OCI-LY1 (cell line): ENCODE results near the gene MARVELD2.

Experiments used
- H2AFZ ChIP-seq: fragments of 200-600 bp; sonication (generic), shearing (Covaris generic); 2 replicates; pipeline ENCODE4 v1.6.0; 2014; ENCODE audit warnings: antibody characterized with exemption, mild to moderate bottlenecking, low read length
- H3F3A ChIP-seq: fragments of 200-600 bp; sonication (generic), shearing (Covaris generic); 2 replicates; pipeline ENCODE4 v1.6.0; 2014; ENCODE audit warnings: mild to moderate bottlenecking, antibody characterized with exemption, low read length, moderate library complexity; ENCODE audit not compliant: insufficient read depth
- H3K27ac ChIP-seq: fragments of 200-600 bp; sonication (generic); 2 replicates; pipeline ENCODE4 v1.5.1; 2014; ENCODE audit warnings: low read length, mixed run types, mild to moderate bottlenecking, low read depth; ENCODE audit not compliant: poor library complexity, severe bottlenecking
- H3K27me3 ChIP-seq: fragments of 200-600 bp; sonication (generic); 2 replicates; pipeline ENCODE4 v1.6.0; 2014; ENCODE audit warnings: antibody characterized with exemption, mild to moderate bottlenecking, low read length, moderate library complexity; ENCODE audit not compliant: insufficient read depth
- H3K36me3 ChIP-seq: fragments of 200-600 bp; sonication (generic); 2 replicates; pipeline ENCODE4 v1.6.1; 2014; ENCODE audit warnings: mild to moderate bottlenecking, antibody characterized with exemption, low read length, moderate library complexity, mixed read lengths; ENCODE audit not compliant: insufficient read depth
- H3K4me1 ChIP-seq: fragments of 200-600 bp; sonication (generic); 2 replicates; pipeline ENCODE4 v1.5.1; 2014; ENCODE audit warnings: mild to moderate bottlenecking, low read length, moderate library complexity; ENCODE audit not compliant: insufficient read depth, severe bottlenecking
- H3K4me2 ChIP-seq: fragments of 200-600 bp; sonication (generic), shearing (Covaris generic); 2 replicates; pipeline ENCODE4 v1.6.1; 2014; ENCODE audit warnings: low read length
- H3K4me3 ChIP-seq: fragments of 200-600 bp; sonication (generic); 2 replicates; pipeline ENCODE4 v1.5.1; 2014; ENCODE audit warnings: low read length, low read depth, mild to moderate bottlenecking, mixed read lengths; ENCODE audit not compliant: poor library complexity, severe bottlenecking
- H3K79me2 ChIP-seq: fragments of 200-600 bp; shearing (Covaris generic); 2 replicates; pipeline ENCODE4 v1.6.1; 2016; ENCODE audit warnings: mixed run types, low read length, mixed read lengths; ENCODE audit not compliant: insufficient read depth
- H3K9ac ChIP-seq: fragments of 200-600 bp; sonication (generic), shearing (Covaris generic); 2 replicates; pipeline ENCODE4 v1.6.1; 2014; ENCODE audit warnings: mild to moderate bottlenecking, low read length, mixed read lengths
- H3K9me2 ChIP-seq: fragments of 200-600 bp; sonication (generic), shearing (Covaris generic); 2 replicates; pipeline ENCODE4 v1.6.1; 2014; ENCODE audit warnings: low read depth, mild to moderate bottlenecking, low read length, mixed read lengths
- H3K9me3 ChIP-seq: fragments of 200-600 bp; shearing (Covaris generic); 2 replicates; pipeline ENCODE4 v1.6.1; 2014; ENCODE audit warnings: low read length, mixed read lengths
- H4K20me1 ChIP-seq: fragments of 200-600 bp; sonication (generic), shearing (Covaris generic); 2 replicates; pipeline ENCODE4 v1.6.0; 2016; ENCODE audit warnings: mild to moderate bottlenecking, low read length; ENCODE audit not compliant: insufficient read depth
- EZH2 ChIP-seq: fragments of 200-600 bp; sonication (generic), shearing (Covaris generic); IDR thresholded peaks from 2 replicates; pipeline ENCODE4 v1.8.0; 2017; ENCODE audit warnings: borderline replicate concordance, mixed run types, mild to moderate bottlenecking, antibody characterized with exemption, low read length, moderate library complexity, mixed read lengths
- TF ChIP-seq, protein P1 (sequence below): fragments of 200-600 bp; sonication (generic), shearing (Covaris generic); IDR thresholded peaks from 2 replicates; pipeline ENCODE4 v1.5.1; 2017; ENCODE audit warnings: mild to moderate bottlenecking, antibody characterized with exemption, low read length, moderate library complexity, mixed read lengths

Gene MARVELD2

DNA sequence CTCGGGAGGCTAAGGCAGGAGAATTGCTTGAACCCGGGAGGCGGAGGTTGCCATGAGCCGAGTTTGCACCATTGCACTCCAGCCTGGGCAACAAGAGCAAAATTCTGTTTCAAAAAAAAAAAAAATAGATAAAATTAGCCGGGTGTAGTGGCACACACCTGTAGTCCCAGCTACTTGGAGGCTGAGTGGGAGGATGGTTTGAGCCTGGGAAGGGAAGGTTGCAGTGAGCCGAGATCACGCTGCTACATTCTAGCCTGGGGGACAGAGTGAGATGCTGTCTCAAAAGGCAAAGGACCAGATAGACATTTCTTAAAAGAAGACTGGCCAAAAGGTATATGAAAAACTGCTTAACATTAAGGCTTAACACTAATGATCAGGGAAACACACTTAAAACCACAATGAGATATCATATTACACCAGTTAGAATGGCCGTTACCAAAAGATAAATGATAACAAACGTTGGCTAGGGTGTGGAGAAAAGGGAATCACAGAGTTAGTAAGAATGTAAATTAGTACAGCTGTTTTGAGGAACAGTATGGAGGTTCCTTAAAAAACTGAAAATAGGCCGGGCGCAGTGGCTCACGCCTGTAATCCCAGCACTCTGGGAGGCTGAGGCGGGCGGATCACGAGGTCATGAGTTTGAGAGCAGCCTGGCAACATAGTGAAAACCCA is 10.1 kb upstream of the MARVELD2 start:
- no peaks in the 10 kb centered on the region for H3K9me2 ChIP-seq
- no peaks in the 10 kb centered on the region for H4K20me1 ChIP-seq
- H2AFZ ChIP-seq = no peak overlapping the region
- no peaks in the 10 kb centered on the region for H3K4me1 ChIP-seq
- no peak overlapping the region for H3K4me2 ChIP-seq
- H3K9me3 ChIP-seq = no peaks in the 10 kb centered on the region
- H3K36me3 ChIP-seq = peaks cover 50% of the 10 kb centered on the region
- TF ChIP-seq, protein P1, sequence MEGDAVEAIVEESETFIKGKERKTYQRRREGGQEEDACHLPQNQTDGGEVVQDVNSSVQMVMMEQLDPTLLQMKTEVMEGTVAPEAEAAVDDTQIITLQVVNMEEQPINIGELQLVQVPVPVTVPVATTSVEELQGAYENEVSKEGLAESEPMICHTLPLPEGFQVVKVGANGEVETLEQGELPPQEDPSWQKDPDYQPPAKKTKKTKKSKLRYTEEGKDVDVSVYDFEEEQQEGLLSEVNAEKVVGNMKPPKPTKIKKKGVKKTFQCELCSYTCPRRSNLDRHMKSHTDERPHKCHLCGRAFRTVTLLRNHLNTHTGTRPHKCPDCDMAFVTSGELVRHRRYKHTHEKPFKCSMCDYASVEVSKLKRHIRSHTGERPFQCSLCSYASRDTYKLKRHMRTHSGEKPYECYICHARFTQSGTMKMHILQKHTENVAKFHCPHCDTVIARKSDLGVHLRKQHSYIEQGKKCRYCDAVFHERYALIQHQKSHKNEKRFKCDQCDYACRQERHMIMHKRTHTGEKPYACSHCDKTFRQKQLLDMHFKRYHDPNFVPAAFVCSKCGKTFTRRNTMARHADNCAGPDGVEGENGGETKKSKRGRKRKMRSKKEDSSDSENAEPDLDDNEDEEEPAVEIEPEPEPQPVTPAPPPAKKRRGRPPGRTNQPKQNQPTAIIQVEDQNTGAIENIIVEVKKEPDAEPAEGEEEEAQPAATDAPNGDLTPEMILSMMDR = no peak
- no peak for TF ChIP-seq EZH2
- H3K4me3 ChIP-seq = no peak overlapping the region
- H3K27ac ChIP-seq = no peak overlapping the region
- no peaks in the 10 kb centered on the region for H3K79me2 ChIP-seq
- H3K27me3 ChIP-seq = no peaks in the 10 kb centered on the region
- H3F3A ChIP-seq = no peaks in the 10 kb centered on the region
- H3K9ac ChIP-seq = no peak overlapping the region

DNA sequence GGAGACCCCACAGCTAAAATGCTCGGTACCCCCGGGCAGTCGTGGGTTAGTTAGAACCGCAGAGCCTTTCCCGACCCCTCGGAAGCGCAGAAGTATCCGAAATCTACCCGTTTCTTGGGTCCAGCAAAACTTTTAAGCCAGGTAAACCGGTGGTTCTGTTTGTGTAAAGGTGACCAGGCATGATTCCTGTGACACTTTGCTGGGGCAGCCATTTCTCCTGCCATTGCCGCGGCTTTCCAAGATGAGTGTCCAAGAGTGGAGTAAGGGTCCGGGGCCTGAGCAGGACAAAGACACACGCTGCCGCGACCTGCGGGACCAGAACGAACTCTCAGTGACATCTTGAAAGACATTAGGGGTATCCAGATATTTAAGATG is 655 bp downstream of the MARVELD2 start:
- TF ChIP-seq, protein P1 = no peak
- TF ChIP-seq EZH2 = no peak
- Histone ChIP-seq H3K27me3 (no peaks in the 10 kb centered on the region), H3F3A (peaks cover 3% of the 10 kb centered on the region; the same call in 1 of the 2 replicates), H3K9me3 (no peaks in the 10 kb centered on the region), H4K20me1 (no peaks in the 10 kb centered on the region), H3K36me3 (peaks cover 19% of the 10 kb centered on the region; the same call in 1 of the 2 replicates), H3K9ac (peak overlapping the region; percentile 61), H3K4me3 (peak overlapping the region; percentile 71), H2AFZ (no peak overlapping the region; the same call in 1 of the 2 replicates), H3K4me1 (peaks cover 19% of the 10 kb centered on the region), H3K4me2 (peak overlapping the region; percentile 64), H3K27ac (no peak overlapping the region), H3K9me2 (no peaks in the 10 kb centered on the region), H3K79me2 (no peaks in the 10 kb centered on the region)

DNA sequence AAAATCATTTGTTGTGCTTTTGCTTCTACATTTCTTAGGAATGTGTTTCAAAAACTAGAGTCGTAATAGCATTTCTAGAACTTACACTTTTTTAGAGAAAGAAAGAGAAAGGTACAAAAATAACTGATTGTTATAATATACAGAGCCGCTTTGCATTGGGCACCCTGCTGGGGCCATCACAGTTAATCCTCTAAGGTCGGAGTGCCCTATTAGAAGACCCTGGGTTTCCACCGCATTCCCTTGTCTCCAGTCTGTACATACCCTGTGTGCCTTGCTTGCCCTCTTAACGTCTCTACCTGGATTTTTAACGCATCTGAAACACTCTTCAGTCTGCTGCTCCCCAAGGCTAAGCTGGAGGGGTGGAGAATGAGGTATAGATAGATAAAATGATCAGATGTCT is 1.3 kb downstream of the MARVELD2 start:
- Histone ChIP-seq H3K27ac (no peak overlapping the region), H3K36me3 (peaks cover 18% of the 10 kb centered on the region; the same call in 1 of the 2 replicates), H2AFZ (no peak overlapping the region), H3K9ac (peak overlapping the region; percentile 61; the same call in 1 of the 2 replicates), H3K9me3 (no peaks in the 10 kb centered on the region), H3F3A (peaks cover 3% of the 10 kb centered on the region; the same call in 1 of the 2 replicates), H3K79me2 (no peaks in the 10 kb centered on the region), H4K20me1 (no peaks in the 10 kb centered on the region), H3K9me2 (no peaks in the 10 kb centered on the region), H3K4me1 (peaks cover 19% of the 10 kb centered on the region), H3K4me2 (peak overlapping the region; percentile 64), H3K4me3 (peak overlapping the region; percentile 71), H3K27me3 (no peaks in the 10 kb centered on the region)
- TF ChIP-seq, protein P1 = no peak
- TF ChIP-seq EZH2 = no peak
